Measurements from ENCODE around the gene CLCNKB.
"Not testable (repeated sequence)": the region's sequence is repeated elsewhere in the genome, so short reads cannot be mapped to it uniquely, and the experiment has no call there.

The CLCNKB gene

GRCh38 chr1:16043521-16043920 lies at the start of gene CLCNKB:
Gene CLCNKB (plus strand): TSS chr1:16043782. CDS start chr1:16044493, 711 bp downstream.
- in situ Hi-C loops (cut with MboI; ENCODE audit: low sequenced_read_pairs), result no loop called here

- in situ Hi-C loops (cut with MboI; ENCODE audit: low sequenced_read_pairs), result loop anchor here (25.0 kb wide), 1 partner anchor 182 kb away; the partner anchor contains the start of gene UQCRHL
These were observed 49.5 kb upstream of the CLCNKB start for GRCh38 chr1:15994081-15994480.

- in situ Hi-C loops (cut with MboI; ENCODE audit: low sequenced_read_pairs), result loop anchor here (25.0 kb wide), 1 partner anchor 182 kb away; the partner anchor contains the start of gene UQCRHL
These were observed 48.8 kb upstream of the CLCNKB start for GRCh38 chr1:15994590-15995351.

GRCh38 chr1:15997076-15997585 lies 46.5 kb upstream of the CLCNKB start:
- in situ Hi-C loops (cut with MboI; ENCODE audit: low sequenced_read_pairs), result loop anchor here (25.0 kb wide), 1 partner anchor 185 kb away; the partner anchor contains the start of gene UQCRHL

GRCh38 chr1:15997637-15998280 lies 45.8 kb upstream of the CLCNKB start:
- in situ Hi-C loops (cut with MboI; ENCODE audit: low sequenced_read_pairs), result loop anchor here (25.0 kb wide), 1 partner anchor 185 kb away; the partner anchor contains the start of gene UQCRHL

- in situ Hi-C loops (cut with MboI; ENCODE audit: low sequenced_read_pairs), result loop anchor here (25.0 kb wide), 1 partner anchor 187 kb away; the partner anchor contains the start of gene UQCRHL
These were observed 44.7 kb upstream of the CLCNKB start for GRCh38 chr1:15998929-15999328.

- in situ Hi-C loops (cut with MboI; ENCODE audit: low sequenced_read_pairs), result not testable (repeated sequence)
These were observed 42.3 kb upstream of the CLCNKB start for GRCh38 chr1:16001274-16001673.

GRCh38 chr1:16005597-16005996 lies 38.0 kb upstream of the CLCNKB start:
- in situ Hi-C loops (cut with MboI; ENCODE audit: low sequenced_read_pairs), result no loop called here

GRCh38 chr1:16006010-16006409 lies 37.6 kb upstream of the CLCNKB start:
- in situ Hi-C loops (cut with MboI; ENCODE audit: low sequenced_read_pairs), result no loop called here

- in situ Hi-C loops (cut with MboI; ENCODE audit: low sequenced_read_pairs), result no loop called here
These were observed 36.8 kb upstream of the CLCNKB start for GRCh38 chr1:16006552-16007485.

GRCh38 chr1:16007671-16008341 lies 35.8 kb upstream of the CLCNKB start:
- in situ Hi-C loops (cut with MboI; ENCODE audit: low sequenced_read_pairs), result no loop called here

GRCh38 chr1:16009030-16009460 lies 34.5 kb upstream of the CLCNKB start:
- in situ Hi-C loops (cut with MboI; ENCODE audit: low sequenced_read_pairs), result no loop called here

- in situ Hi-C loops (cut with MboI; ENCODE audit: low sequenced_read_pairs), result no loop called here
These were observed 33.9 kb upstream of the CLCNKB start for GRCh38 chr1:16009678-16010077.

GRCh38 chr1:16010837-16011236 lies 32.7 kb upstream of the CLCNKB start:
- in situ Hi-C loops (cut with MboI; ENCODE audit: low sequenced_read_pairs), result no loop called here

GRCh38 chr1:16011936-16012589 lies 31.5 kb upstream of the CLCNKB start:
- in situ Hi-C loops (cut with MboI; ENCODE audit: low sequenced_read_pairs), result no loop called here

GRCh38 chr1:16012590-16013219 lies 30.9 kb upstream of the CLCNKB start:
- in situ Hi-C loops (cut with MboI; ENCODE audit: low sequenced_read_pairs), result no loop called here

GRCh38 chr1:16013220-16013907 lies 30.2 kb upstream of the CLCNKB start:
- in situ Hi-C loops (cut with MboI; ENCODE audit: low sequenced_read_pairs), result no loop called here

- in situ Hi-C loops (cut with MboI; ENCODE audit: low sequenced_read_pairs), result no loop called here
These were observed 29.7 kb upstream of the CLCNKB start for GRCh38 chr1:16013908-16014258.

Measured in HL-60/S4 (cell line).